Endothelial cell of umbilical vein (primary cell): ENCODE results near the gene CNFN. TPM values are rescaled to one million over a fixed set of nuclear protein-coding genes. Genes with fewer than 3 reads are reported as not detected.

Source experiments
- BruUV-seq: library from RNA; stranded (reverse); fragments of 400-500 nt; replicated peaks from 2 replicates; lab custom pipeline; 2021; lab: Mats Ljungman, UMichigan
- CTCF ChIA-PET: fragments of 300-600, 350-600 bp; sonication (Branson Sonifier 250); formaldehyde crosslinking; loops from one replicate; lab custom pipeline; 2021; ENCODE audit warnings: antibody characterized with exemption, inconsistent platforms; lab: Charles Lee
- POLR2A ChIA-PET: fragments of 300-600, 350-600 bp; sonication (Branson Sonifier 250); formaldehyde crosslinking; loops from one replicate; lab custom pipeline; 2021; ENCODE audit warnings: antibody characterized with exemption, inconsistent platforms; lab: Charles Lee
- DNase-seq: peaks from one replicate; pipeline ENCODE4 v3.0.0-alpha.2; 2011; ENCODE audit warnings: low read depth, low spot score
- FAIRE-seq: peaks from 2 replicates; lab custom pipeline; 2011; peaks lifted over from hg19 to GRCh38; lab: Jason Lieb, UNC
- H2AFZ ChIP-seq: 2 replicates; pipeline ENCODE4 v1.6.0; 2012; ENCODE audit warnings: low read depth, low read length, control low read depth, inconsistent platforms
- H3K27ac ChIP-seq: 2 replicates; pipeline ENCODE4 v1.5.1; 2011; ENCODE audit warnings: low read depth, mild to moderate bottlenecking, control low read depth, low read length, moderate library complexity; ENCODE audit not compliant: insufficient read depth
- H3K27me3 ChIP-seq, 2 experiments: 2 replicates each; pipeline versions ENCODE4 v1.6.0 to v1.6.1; 2011; ENCODE audit warnings: low read length in 2 of 2, mixed read lengths in 1 of 2; ENCODE audit not compliant: control insufficient read depth in 2 of 2, insufficient read depth in 2 of 2
- H3K36me3 ChIP-seq, 2 experiments: 2 replicates in 1 of 2; 3 replicates in 1 of 2; pipeline ENCODE4 v1.5.1; 2011; ENCODE audit warnings: low read length in 2 of 2, mild to moderate bottlenecking in 1 of 2, moderate library complexity in 1 of 2; ENCODE audit not compliant: control insufficient read depth in 2 of 2, insufficient read depth in 2 of 2; ENCODE audit errors: extremely low read depth in 1 of 2
- H3K4me1 ChIP-seq: 3 replicates; pipeline ENCODE4 v1.5.1; 2011; ENCODE audit warnings: mild to moderate bottlenecking, low read length; ENCODE audit not compliant: control insufficient read depth, insufficient read depth; ENCODE audit errors: extremely low read depth
- H3K4me2 ChIP-seq: 2 replicates; pipeline ENCODE4 v1.6.1; 2011; ENCODE audit warnings: low read length, control low read depth, mixed read lengths; ENCODE audit not compliant: insufficient read depth
- H3K4me3 ChIP-seq, 3 experiments: fragments of 200-600 bp in 1 of 3; sonication (generic), shearing (Covaris generic) in 1 of 3; replicated peaks in 1 of 3; 2 replicates each; pipeline ENCODE4 v1.5.1; 2011 to 2016; ENCODE audit warnings: control low read depth in 3 of 3, low read length in 3 of 3, mild to moderate bottlenecking in 2 of 3, inconsistent platforms in 1 of 3, low read depth in 1 of 3, moderate library complexity in 1 of 3; ENCODE audit not compliant: insufficient read depth in 1 of 3
- H3K79me2 ChIP-seq: 2 replicates; pipeline ENCODE4 v1.6.0; 2012; ENCODE audit warnings: low read length, inconsistent platforms; ENCODE audit not compliant: control insufficient read depth, insufficient read depth
- H3K9ac ChIP-seq: replicated peaks from 2 replicates; pipeline ENCODE3; 2011; ENCODE audit warnings: low read length, control low read depth; ENCODE audit not compliant: insufficient read depth; ENCODE audit errors: extremely low read depth
- H3K9me1 ChIP-seq: replicated peaks from 3 replicates; pipeline ENCODE4 v1.6.0; 2011; ENCODE audit warnings: mild to moderate bottlenecking, low read length; ENCODE audit not compliant: control insufficient read depth, insufficient read depth; ENCODE audit errors: extremely low read depth
- H3K9me3 ChIP-seq: replicated peaks from 2 replicates; pipeline ENCODE4 v1.5.1; 2012; ENCODE audit warnings: low read length, inconsistent platforms; ENCODE audit not compliant: control insufficient read depth, insufficient read depth
- H4K20me1 ChIP-seq: replicated peaks from 2 replicates; pipeline ENCODE3; 2011; ENCODE audit warnings: mild to moderate bottlenecking, low read length; ENCODE audit not compliant: control insufficient read depth, insufficient read depth; ENCODE audit errors: extremely low read depth
- CTCF ChIP-seq, 2 donors: IDR thresholded peaks; 1 replicate in 1 of 2; 2 replicates in 1 of 2; pipeline ENCODE4 v1.5.1; 2011; ENCODE audit warnings: low read length in 2 of 2, mild to moderate bottlenecking in 2 of 2, moderate library complexity in 2 of 2, control low read depth in 1 of 2, inconsistent platforms in 1 of 2, low read depth in 1 of 2; ENCODE audit not compliant: insufficient read depth in 1 of 2; ENCODE audit errors: extremely low read depth in 1 of 2
- EZH2 ChIP-seq: IDR thresholded peaks from 2 replicates; pipeline ENCODE4 v1.6.1; 2012; ENCODE audit warnings: borderline replicate concordance, low read depth, mild to moderate bottlenecking, moderate library complexity, low read length, inconsistent platforms; ENCODE audit not compliant: severe bottlenecking
- FOS ChIP-seq: IDR thresholded peaks from 2 replicates; pipeline ENCODE4 v1.6.1; 2011; ENCODE audit warnings: mild to moderate bottlenecking, low read length, moderate library complexity, borderline replicate concordance; ENCODE audit not compliant: insufficient read depth
- GATA2 ChIP-seq: IDR thresholded peaks from 2 replicates; pipeline ENCODE4 v1.7.0; 2011; ENCODE audit warnings: low read depth, mild to moderate bottlenecking, moderate library complexity, mixed read lengths, low read length; ENCODE audit not compliant: insufficient read length, insufficient read depth
- JUN ChIP-seq: IDR thresholded peaks from 2 replicates; pipeline ENCODE4 v1.6.1; 2011; ENCODE audit warnings: borderline replicate concordance, low read depth; ENCODE audit not compliant: insufficient read length, insufficient read depth
- MAX ChIP-seq: IDR thresholded peaks from 2 replicates; pipeline ENCODE4 v1.6.1; 2011; ENCODE audit not compliant: insufficient read depth, insufficient read length
- MYC ChIP-seq: IDR thresholded peaks from one replicate; pipeline ENCODE4 v1.6.1; 2011; ENCODE audit warnings: mild to moderate bottlenecking, low read depth, low read length
- POLR2A ChIP-seq: IDR thresholded peaks from 2 replicates; pipeline ENCODE4 v1.6.1; 2012; ENCODE audit warnings: low read depth, mild to moderate bottlenecking, control low read depth, low read length
- POLR2AphosphoS5 ChIP-seq: IDR thresholded peaks from 2 replicates; pipeline ENCODE4 v1.6.1; 2012; ENCODE audit warnings: low read depth, mild to moderate bottlenecking, control low read depth, low read length, moderate library complexity; ENCODE audit not compliant: insufficient read depth
- dilution Hi-C: fragments of 300-500 bp; cut with MboI; formaldehyde crosslinking; loops from one replicate; pipeline ENCODE4 v1.15.0; 2019; ENCODE audit warnings: low sequenced_read_pairs; ENCODE audit not compliant: extremely low pct_ligation_motif_present
- intact Hi-C: fragments of 100-400 bp; cut with micrococcal nuclease; formaldehyde crosslinking; loops from one replicate; pipeline ENCODE4 v1.10.0; 2022
- polyA plus RNA-seq, 4 experiments: library from polyadenylated mRNA; depleted of rRNA in 3 of 4; stranded (reverse) in 3 of 4; unstranded in 1 of 4; fragments of >200 nt; gene quantifications; 2 replicates each; pipeline versions ENCODE4 v1.2.1 to v1.2.3, GENCODE V29; 2011 to 2012; ENCODE audit warnings: missing spikeins in 1 of 4
- total RNA-seq: library from RNA; stranded (reverse); gene quantifications from 2 replicates; pipeline ENCODE4 v1.2.3, GENCODE V29; 2021

Gene CNFN
- total and polyA plus RNA-seq, 2 donors (not counting 3 experiments of a cell fraction or from before 2014, with no cell fraction given), result 0.23 to 0.73 TPM

GRCh38 chr19:42350417-42350816 lies 39.7 kb downstream of the CNFN start:
- no peak overlapping the region for H2AFZ ChIP-seq
- FAIRE-seq (no peak), DNase-seq (no peak)
- H3K4me3 ChIP-seq, result no peak overlapping the region
- dilution Hi-C loops, result no loop called here
- ChIA-PET CTCF (no interaction called here), POLR2A (no interaction called here)
- no peaks in the 10 kb centered on the region for H3K4me1 ChIP-seq
- no peaks in the 10 kb centered on the region for H3K27me3 ChIP-seq
- no peak overlapping the region for H3K4me2 ChIP-seq
- no TSS peak for BruUV-seq
- no peaks in the 10 kb centered on the region for H3K79me2 ChIP-seq
- intact Hi-C loops, result no loop called here
- no peaks in the 10 kb centered on the region for H3K9me1 ChIP-seq
- no peaks in the 10 kb centered on the region for H4K20me1 ChIP-seq
- H3K9me3 ChIP-seq, result no peaks in the 10 kb centered on the region
- no peak overlapping the region for H3K9ac ChIP-seq
- no peak for TF ChIP-seq CTCF (IDR thresholded peaks at IDR 0.05; ENCODE audit: extremely low read depth in 1 of 2, insufficient read depth in 1 of 2, low read depth in 1 of 2, low read length in 2 of 2)
- no peak for TF ChIP-seq GATA2
- TF ChIP-seq JUN, result no peak
- no peak for TF ChIP-seq POLR2AphosphoS5
- no peak for TF ChIP-seq EZH2
- TF ChIP-seq FOS, result no peak
- no peak for TF ChIP-seq MAX
- TF ChIP-seq MYC, result no peak
- TF ChIP-seq POLR2A, result no peak
- H3K27ac ChIP-seq, result no peak overlapping the region
- H3K36me3 ChIP-seq, result peaks cover 0 to 14% of the 10 kb centered on the region in 2 experiments
